Upper lobe of left lung (tissue), 4 donors: ENCODE results near the gene PIK3CA.

Experiments
- CTCF ChIP-seq, 6 experiments: fragments of 450-650 bp in 4 of 6; fragments of 200-600 bp in 2 of 6; sonication (generic) in 2 of 6; IDR thresholded peaks; one replicate each; pipeline ENCODE4 v1.5.1; 2016 to 2019; ENCODE audit warnings: antibody characterized with exemption in 6 of 6
- POLR2A ChIP-seq, 4 donors: fragments of 450-650 bp; IDR thresholded peaks; one replicate each; pipeline ENCODE4 v1.5.1; 2016 to 2017; ENCODE audit warnings: antibody characterized with exemption in 4 of 4, mild to moderate bottlenecking in 2 of 4
- POLR2AphosphoS5 ChIP-seq, 2 donors: sonication (generic); formaldehyde crosslinking; IDR thresholded peaks; one replicate each; pipeline ENCODE4 v1.5.1; 2017; ENCODE audit warnings: antibody characterized with exemption in 2 of 2

DNA sequence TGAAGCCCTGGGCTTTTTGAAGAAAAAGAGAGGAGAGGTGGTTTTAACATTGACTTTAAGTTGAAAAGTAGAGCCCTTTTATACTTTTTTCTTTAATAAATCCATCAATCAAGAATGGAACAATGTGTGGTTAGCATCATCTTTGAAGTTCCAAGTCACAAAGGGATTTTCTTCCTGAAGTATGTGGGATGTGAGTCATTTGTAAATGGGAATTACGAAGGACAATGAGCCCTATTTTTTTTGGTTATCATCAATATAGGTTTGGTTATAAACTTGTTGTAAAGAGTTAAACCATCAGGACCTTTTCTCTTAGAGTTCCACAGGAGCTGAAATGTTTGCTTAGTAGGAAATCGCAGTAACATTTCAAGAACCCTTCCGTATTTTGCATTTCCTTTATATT, 38.3 kb downstream of the PIK3CA start:
- TF ChIP-seq CTCF (IDR thresholded peaks at IDR 0.05), result no peak
- no peak for TF ChIP-seq POLR2A (IDR thresholded peaks at IDR 0.05)
- TF ChIP-seq POLR2AphosphoS5 (IDR thresholded peaks at IDR 0.05), result no peak
